ENCODE data around the gene PPP1R12C.

Gene PPP1R12C

GRCh38 chr19:55146078-55146704, 28.8 kb upstream of the PPP1R12C start:
- DNase-seq: peak; percentile 50

- DNase-seq: no peak
These were observed 27.8 kb upstream of the PPP1R12C start for GRCh38 chr19:55145232-55145631.

- DNase-seq: no peak
These were observed 24.3 kb upstream of the PPP1R12C start for GRCh38 chr19:55141696-55142095.

- DNase-seq: no peak
These were observed 20.5 kb upstream of the PPP1R12C start for GRCh38 chr19:55137915-55138314.

DNA sequence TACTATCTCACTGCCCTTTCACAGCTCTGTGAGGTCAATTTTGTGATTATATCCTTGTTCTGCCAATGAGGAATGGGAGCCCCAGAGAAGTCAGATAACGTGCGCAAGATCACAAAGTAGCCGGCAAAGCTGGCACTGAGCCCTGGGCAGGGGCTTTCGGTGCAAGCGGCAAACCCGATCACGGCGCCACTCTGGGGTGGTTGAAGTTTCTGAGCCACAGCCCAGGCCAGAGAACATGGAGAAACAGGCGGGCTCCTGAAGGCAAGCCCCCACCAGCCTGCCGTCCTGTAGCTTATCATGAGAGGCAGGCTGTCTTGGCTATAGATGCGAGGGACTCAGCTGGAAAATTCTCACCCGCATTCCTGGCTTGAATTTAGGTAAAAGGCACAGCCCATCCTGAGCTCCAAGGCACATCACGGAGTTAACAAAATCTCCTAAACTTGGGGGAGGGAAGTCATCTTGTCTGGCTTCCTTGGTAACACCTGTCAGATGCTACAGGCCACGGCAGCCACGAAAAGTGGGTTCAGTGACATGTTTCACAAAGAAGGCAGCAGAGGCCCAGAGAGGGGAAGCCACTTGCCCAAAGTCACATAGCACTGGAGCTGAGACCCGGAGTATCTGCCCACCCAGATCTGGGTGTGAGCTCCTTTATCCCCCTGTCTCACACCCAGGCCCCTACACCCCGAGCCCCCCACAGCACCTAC, 19.1 kb upstream of the PPP1R12C start:
- no peak for DNase-seq

GRCh38 chr19:55134736-55135135, 17.3 kb upstream of the PPP1R12C start:
- DNase-seq: no peak

DNA sequence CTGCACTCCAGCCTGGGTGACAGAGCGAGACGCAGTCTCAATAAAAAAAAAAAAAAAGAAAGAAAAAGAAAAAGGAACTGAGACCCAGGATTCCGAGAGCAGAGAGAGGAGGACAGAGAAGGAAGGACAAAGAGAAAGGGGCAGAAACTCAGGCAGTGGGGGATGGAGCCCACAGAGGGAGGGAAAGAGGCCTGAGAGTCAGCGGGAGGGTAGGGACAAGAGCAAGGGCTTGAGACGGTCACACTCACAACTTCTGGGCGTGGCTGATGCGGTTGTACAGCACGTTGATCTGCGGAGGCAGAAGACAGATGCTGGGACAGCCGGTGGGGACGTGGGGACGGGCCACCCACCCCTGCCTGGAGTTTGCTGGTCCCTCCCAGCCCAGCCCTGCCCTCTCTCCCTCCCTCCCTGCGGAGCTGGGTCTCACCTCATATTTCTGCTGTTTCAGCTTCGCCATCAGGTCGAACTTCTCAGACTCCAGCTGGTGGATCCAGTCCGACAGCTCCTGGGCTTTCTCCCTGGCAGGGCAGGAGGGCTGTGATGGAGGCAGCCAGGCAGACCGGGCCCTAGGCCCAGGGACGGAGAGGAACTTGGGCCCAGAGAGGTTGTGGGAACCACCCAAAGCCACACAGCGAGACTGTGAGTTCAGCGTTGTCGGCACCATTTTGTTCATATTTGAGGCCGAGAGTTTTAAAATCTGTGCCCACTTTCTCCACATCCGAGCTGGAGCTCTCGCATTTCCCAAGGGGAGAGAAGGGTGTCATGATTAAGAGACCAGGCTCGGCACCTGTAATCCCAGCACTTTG, 16.4 kb upstream of the PPP1R12C start:
- DNase-seq: no peak

- no peak for DNase-seq
These were observed 15.2 kb upstream of the PPP1R12C start for GRCh38 chr19:55132453-55133129.

- DNase-seq: no peak
These were observed 14.0 kb upstream of the PPP1R12C start for GRCh38 chr19:55131421-55131820.

- DNase-seq: no peak
These were observed 1.6 kb upstream of the PPP1R12C start for GRCh38 chr19:55119053-55119452.

DNA sequence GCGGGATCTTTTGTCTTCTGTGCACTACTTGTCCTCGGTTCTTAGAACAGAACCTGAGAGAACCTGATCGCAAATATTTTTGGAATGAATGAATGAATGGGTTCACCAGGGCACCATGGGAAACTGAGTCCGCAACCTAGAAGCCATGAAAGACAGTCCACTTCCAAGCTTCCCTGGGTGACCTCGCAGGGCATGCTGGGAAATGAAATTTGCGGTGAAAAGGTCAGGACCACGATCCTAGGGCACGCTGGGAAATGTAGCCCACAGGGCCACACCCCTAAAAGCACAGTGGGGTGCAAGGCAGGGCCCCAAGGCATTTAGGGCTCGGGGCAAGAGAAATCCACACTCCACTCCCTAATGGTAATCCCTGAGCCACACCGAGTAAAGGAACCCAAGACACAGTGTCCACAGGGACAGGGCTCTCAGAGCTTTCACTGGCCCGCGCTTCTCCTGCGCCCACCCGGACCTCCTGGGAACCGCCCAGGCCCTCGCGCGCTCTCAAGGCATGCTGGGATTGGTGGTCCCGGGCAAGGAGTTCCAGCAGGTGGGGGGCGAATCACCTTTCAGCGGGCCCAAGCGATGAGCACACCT, 1.1 kb upstream of the PPP1R12C start:
- DNase-seq: peak; percentile 49

GRCh38 chr19:55117663-55118391, 390 bp upstream of the PPP1R12C start:
- DNase-seq: peak; percentile 98

- peak; percentile 73 for DNase-seq
These were observed 1.1 kb downstream of the PPP1R12C start for GRCh38 chr19:55116232-55116858.

GRCh38 chr19:55115446-55116065, 1.9 kb downstream of the PPP1R12C start:
- DNase-seq: no peak

- no peak for DNase-seq
These were observed 2.8 kb downstream of the PPP1R12C start for GRCh38 chr19:55114566-55115145.

DNA sequence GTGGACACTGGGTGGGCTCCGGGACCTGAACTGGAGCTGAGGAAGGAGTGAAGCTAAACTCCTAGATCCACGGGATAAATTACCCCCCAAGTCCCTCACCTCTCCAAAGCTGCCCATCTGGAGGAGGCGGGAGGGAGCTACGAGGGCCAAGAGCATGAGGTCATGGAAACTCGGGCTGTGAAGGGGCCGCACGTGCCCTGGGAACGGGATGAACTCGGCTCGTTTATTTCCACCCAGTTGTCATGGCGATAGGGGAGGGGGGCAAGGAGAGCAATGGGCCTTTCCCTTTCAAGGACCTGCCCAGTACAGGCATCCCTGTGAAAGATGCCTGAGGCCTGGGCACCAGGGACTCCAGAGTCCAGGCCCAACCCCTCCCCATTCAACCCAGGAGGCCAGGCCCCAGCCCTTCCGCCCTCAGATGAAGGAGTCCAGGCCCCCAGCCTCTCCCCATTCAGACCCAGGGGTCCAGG, 3.8 kb downstream of the PPP1R12C start:
- DNase-seq: no peak

- no peak for DNase-seq
These were observed 4.5 kb downstream of the PPP1R12C start for GRCh38 chr19:55112777-55113569.

DNA sequence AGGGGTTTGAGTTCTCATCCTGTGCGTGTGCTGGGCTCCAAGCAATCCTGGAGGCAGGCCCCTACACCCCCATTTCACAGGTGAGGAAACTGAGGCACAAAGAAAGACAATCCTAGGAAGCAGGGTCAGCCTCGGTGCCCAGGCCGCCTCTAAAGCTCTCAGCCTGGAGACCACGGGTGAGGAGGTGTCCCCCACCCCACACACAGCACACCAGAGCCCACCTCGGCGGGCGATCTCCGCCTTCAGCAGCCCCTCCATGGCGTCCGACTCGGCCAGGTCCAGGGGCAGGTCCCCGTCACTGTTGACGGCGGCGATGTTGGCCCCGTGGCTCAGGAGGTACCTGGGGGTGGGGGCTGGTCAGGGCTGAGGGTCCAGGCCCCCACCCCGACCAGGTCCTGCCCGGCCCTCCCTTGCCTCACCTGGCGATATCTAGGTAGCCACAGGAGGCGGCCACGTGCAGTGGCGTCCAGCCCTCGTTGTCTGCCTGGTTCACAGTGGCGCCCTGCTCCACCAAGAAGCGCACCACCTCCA, 5.1 kb downstream of the PPP1R12C start:
- DNase-seq: no peak

DNA sequence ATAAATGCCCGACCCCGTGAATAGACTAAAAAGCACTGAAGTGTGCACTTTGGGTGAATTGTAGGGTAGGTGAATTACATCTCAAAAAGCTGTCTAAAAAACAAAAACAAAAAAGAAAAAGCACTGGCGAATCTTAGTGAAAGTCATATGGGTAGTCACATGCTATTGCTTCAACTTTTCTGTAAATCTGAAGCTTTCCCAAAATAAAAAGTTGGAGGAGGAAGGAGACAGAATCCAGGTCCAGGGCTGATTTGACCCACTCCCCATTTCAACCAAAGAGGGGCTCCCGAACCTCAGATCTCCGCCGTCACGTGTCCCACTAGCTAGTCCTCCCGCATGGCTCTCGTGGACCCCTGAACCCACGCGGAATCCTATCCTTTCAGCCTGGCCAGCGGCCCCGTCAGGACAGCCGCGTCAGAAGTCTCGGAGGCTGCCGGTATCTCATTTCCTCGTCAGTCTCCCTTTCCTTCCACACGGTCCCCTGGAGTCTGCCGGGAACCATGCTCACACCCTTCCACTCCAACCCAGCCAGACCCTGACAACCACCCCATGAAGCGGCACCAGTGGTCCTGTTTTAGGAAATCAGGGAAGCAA, 6.1 kb downstream of the PPP1R12C start:
- DNase-seq: no peak
